HG03175 (cell line): ENCODE measurements around the gene GRK6.
A peak's percentile ranks its signal among the peaks of the same experiment; 100 is the strongest.

Source experiments
- ATAC-seq: cut with Tn5 transposase; IDR thresholded peaks from one replicate; pipeline ENCODE4 v1.9.1; 2021; ENCODE audit warnings: mild to moderate bottlenecking, moderate library complexity; ENCODE audit not compliant: unreplicated experiment

The GRK6 gene

GRCh38 chr5:177452688-177453638 lies 26.5 kb downstream of the GRK6 start:
- no peak for ATAC-seq

GRCh38 chr5:177453852-177454396 lies 27.4 kb downstream of the GRK6 start:
- peak; percentile 2 for ATAC-seq

GRCh38 chr5:177454397-177455035 lies 28.0 kb downstream of the GRK6 start:
- ATAC-seq = peak; percentile 50

- peak; percentile 46 for ATAC-seq
Observed at GRCh38 chr5:177455036-177455660, 28.7 kb downstream of the GRK6 start.

GRCh38 chr5:177455661-177456590 lies 29.4 kb downstream of the GRK6 start:
- peak; percentile 22 for ATAC-seq

GRCh38 chr5:177456591-177456964 lies 30.1 kb downstream of the GRK6 start:
- ATAC-seq = no peak

GRCh38 chr5:177456976-177457851 lies 30.7 kb downstream of the GRK6 start:
- peak; percentile 53 for ATAC-seq

GRCh38 chr5:177457852-177458681 lies 31.6 kb downstream of the GRK6 start:
- no peak for ATAC-seq

- ATAC-seq = no peak
Observed at GRCh38 chr5:177458912-177459350, 32.5 kb downstream of the GRK6 start.

- ATAC-seq = no peak
Observed at GRCh38 chr5:177459357-177459756, 32.9 kb downstream of the GRK6 start.

GRCh38 chr5:177459819-177460628 lies 33.5 kb downstream of the GRK6 start:
- no peak for ATAC-seq

GRCh38 chr5:177462021-177462670 lies 35.7 kb downstream of the GRK6 start:
- ATAC-seq = no peak

GRCh38 chr5:177465044-177465443 lies 38.6 kb downstream of the GRK6 start:
- no peak for ATAC-seq

GRCh38 chr5:177466861-177467260 lies 40.4 kb downstream of the GRK6 start:
- no peak for ATAC-seq

- ATAC-seq = no peak
Observed at GRCh38 chr5:177467436-177467835, 41.0 kb downstream of the GRK6 start.

GRCh38 chr5:177468329-177468684 lies 41.8 kb downstream of the GRK6 start:
- ATAC-seq = no peak
